Liver (tissue), 9 donors: ENCODE data around the gene TXNDC16. TPM values are rescaled to one million over a fixed set of nuclear protein-coding genes. Genes with fewer than 3 reads are reported as not detected.

Experiments used
- DNase-seq: peaks from one replicate; pipeline ENCODE4 v3.0.0-alpha.2; 2017; ENCODE audit warnings: low spot score
- H3K27ac ChIP-seq, 2 donors: one replicate each; pipeline ENCODE4 v1.7.0; 2013; ENCODE audit warnings: inconsistent platforms in 2 of 2, low read length in 2 of 2, control low read depth in 1 of 2, low read depth in 1 of 2, mild to moderate bottlenecking in 1 of 2
- H3K27me3 ChIP-seq, 4 donors: one replicate each; pipeline versions ENCODE4 v1.6.1 to v1.7.0; 2013; ENCODE audit warnings: low read length in 3 of 4, inconsistent platforms in 1 of 4, mild to moderate bottlenecking in 1 of 4, moderate library complexity in 1 of 4; ENCODE audit not compliant: control insufficient read depth in 4 of 4, insufficient read depth in 4 of 4
- H3K36me3 ChIP-seq, 4 donors: one replicate each; pipeline versions ENCODE4 v1.6.1 to v1.7.0; 2013; ENCODE audit warnings: low read length in 3 of 4, mild to moderate bottlenecking in 3 of 4, low read depth in 1 of 4, moderate library complexity in 1 of 4; ENCODE audit not compliant: control insufficient read depth in 4 of 4, insufficient read depth in 3 of 4
- H3K4me1 ChIP-seq, 4 donors: one replicate each; pipeline versions ENCODE4 v1.6.1 to v1.7.0; 2013; ENCODE audit warnings: low read length in 3 of 4, mild to moderate bottlenecking in 3 of 4, moderate library complexity in 1 of 4; ENCODE audit not compliant: control insufficient read depth in 4 of 4, insufficient read depth in 4 of 4
- H3K4me3 ChIP-seq, 3 donors: one replicate each; pipeline versions ENCODE4 v1.6.1 to v1.7.0; 2013; ENCODE audit warnings: low read length in 3 of 3, control low read depth in 1 of 3, low read depth in 1 of 3, mild to moderate bottlenecking in 1 of 3
- H3K9ac ChIP-seq, 2 donors: one replicate each; pipeline ENCODE4 v1.7.0; 2013; ENCODE audit warnings: low read length in 2 of 2, mild to moderate bottlenecking in 2 of 2, moderate library complexity in 2 of 2, control low read depth in 1 of 2, low read depth in 1 of 2
- H3K9me3 ChIP-seq, 4 donors: one replicate each; pipeline versions ENCODE4 v1.6.1 to v1.7.0; 2013; ENCODE audit warnings: low read length in 3 of 4; ENCODE audit not compliant: control insufficient read depth in 4 of 4
- ATF3 ChIP-seq: IDR thresholded peaks from 2 replicates; pipeline ENCODE4 v1.6.1; 2016; ENCODE audit warnings: antibody characterized with exemption
- CTCF ChIP-seq: fragments of 150-350 bp; IDR thresholded peaks from 2 replicates; pipeline ENCODE4 v1.5.1; 2017; ENCODE audit warnings: improper control_type of control experiment, low read depth, low read length; ENCODE audit not compliant: missing input control
- EGR1 ChIP-seq, 2 donors: IDR thresholded peaks; 2 replicates each; pipeline ENCODE4 v1.6.1; 2016 to 2018; ENCODE audit warnings: antibody characterized with exemption in 2 of 2, low read depth in 2 of 2
- FOXA1 ChIP-seq: IDR thresholded peaks from 2 replicates; pipeline ENCODE4 v1.6.1; 2016; ENCODE audit warnings: antibody characterized with exemption
- FOXA2 ChIP-seq: IDR thresholded peaks from 2 replicates; pipeline ENCODE4 v1.6.1; 2016; ENCODE audit warnings: antibody characterized with exemption
- GABPA ChIP-seq, 2 donors: IDR thresholded peaks in 1 of 2; conservative IDR thresholded peaks in 1 of 2; 2 replicates each; pipeline ENCODE4 v1.6.1; 2016; ENCODE audit warnings: antibody characterized with exemption in 2 of 2, mild to moderate bottlenecking in 1 of 2, moderate library complexity in 1 of 2
- HNF4A ChIP-seq, 2 donors: conservative IDR thresholded peaks; 2 replicates each; pipeline ENCODE4 v1.6.1; 2016; ENCODE audit warnings: antibody characterized with exemption in 2 of 2, mild to moderate bottlenecking in 2 of 2
- HNF4G ChIP-seq: IDR thresholded peaks from 2 replicates; pipeline ENCODE4 v1.6.1; 2016; ENCODE audit warnings: antibody characterized with exemption
- JUND ChIP-seq, 2 donors: IDR thresholded peaks; 2 replicates each; pipeline ENCODE4 v1.6.1; 2016; ENCODE audit warnings: antibody characterized with exemption in 2 of 2
- NR2F2 ChIP-seq: IDR thresholded peaks from 2 replicates; pipeline ENCODE4 v1.6.1; 2016; ENCODE audit warnings: antibody characterized with exemption
- RAD21 ChIP-seq, 2 donors: IDR thresholded peaks; 2 replicates each; pipeline ENCODE4 v1.6.1; 2016; ENCODE audit warnings: antibody characterized with exemption in 2 of 2, mild to moderate bottlenecking in 2 of 2
- REST ChIP-seq: IDR thresholded peaks from 2 replicates; pipeline ENCODE4 v1.6.1; 2016; ENCODE audit warnings: antibody characterized with exemption, mild to moderate bottlenecking
- RXRA ChIP-seq, 2 donors: IDR thresholded peaks; 2 replicates each; pipeline ENCODE4 v1.6.1; 2017 to 2018; ENCODE audit warnings: antibody characterized with exemption in 2 of 2, mild to moderate bottlenecking in 1 of 2
- SP1 ChIP-seq: IDR thresholded peaks from 2 replicates; pipeline ENCODE4 v1.6.1; 2018; ENCODE audit warnings: antibody characterized with exemption, mild to moderate bottlenecking
- TAF1 ChIP-seq: conservative IDR thresholded peaks from 2 replicates; pipeline ENCODE4 v1.6.1; 2016; ENCODE audit warnings: antibody characterized with exemption, mild to moderate bottlenecking
- YY1 ChIP-seq: IDR thresholded peaks from 2 replicates; pipeline ENCODE4 v1.6.1; 2016; ENCODE audit warnings: antibody characterized with exemption, mild to moderate bottlenecking
- WGBS: extraction: QIAGEN DNeasy Blood & Tissue Kit; methylation state at CpG from one replicate; pipeline ENCODE4 v1.1.7; 2013; 5-methylcytosine and 5-hydroxymethylcytosine counted together
- polyA plus RNA-seq, 2 donors: library from polyadenylated mRNA; stranded (reverse) in 1 of 2; unstranded in 1 of 2; fragments of 200-250 nt in 1 of 2; fragments of >200 nt in 1 of 2; fragmentation: Nextera tagmentation in 1 of 2; extraction: Ambion mirVana in 1 of 2; gene quantifications; one replicate each; pipeline versions ENCODE4 v1.2.1 to v1.2.3, GENCODE V29; 2013 to 2015
- total RNA-seq, 2 donors: library from RNA; depleted of rRNA; stranded (reverse); fragments of >200 nt; gene quantifications; one replicate each; pipeline ENCODE4 v1.2.3, GENCODE V29; 2014
- TF ChIP-seq, protein P1 (sequence below): IDR thresholded peaks from 2 replicates; pipeline ENCODE4 v1.6.1; 2016; ENCODE audit warnings: antibody characterized with exemption
- TF ChIP-seq, protein P2 (sequence below): IDR thresholded peaks from 2 replicates; pipeline ENCODE4 v1.6.1; 2016; ENCODE audit warnings: antibody characterized with exemption
- donor health status: healthy.
- donor health status: healthy.
- donor health status: healthy.
- donor health status: healthy.
- donor health status: healthy.

The TXNDC16 gene
- total and polyA plus RNA-seq, 4 donors: 2.0 to 16.2 (median 4.1) TPM

DNA sequence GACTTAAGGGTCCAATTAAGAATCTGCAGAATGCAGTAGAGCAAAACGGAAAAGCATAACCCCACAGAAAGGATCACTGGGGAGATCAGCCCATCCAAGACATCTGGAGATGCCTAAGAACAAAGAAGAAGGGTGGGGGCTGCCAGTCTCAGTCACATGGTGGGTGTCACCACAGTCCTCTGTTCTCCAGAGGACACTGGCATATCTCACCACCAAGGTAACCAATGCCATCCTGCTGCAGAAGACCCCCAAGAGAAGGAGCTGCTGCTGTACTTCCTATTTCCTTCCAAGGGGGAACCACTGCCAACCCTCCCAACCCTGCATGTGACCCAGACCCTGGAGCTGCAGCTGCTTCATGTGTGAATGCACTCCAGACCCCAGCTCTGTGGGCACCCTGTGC, 147.0 kb downstream of the TXNDC16 start:
- no peak overlapping the region for H3K4me3 ChIP-seq
- no peaks in the 10 kb centered on the region for H3K36me3 ChIP-seq
- no peaks in the 10 kb centered on the region for H3K9me3 ChIP-seq
- H3K4me1 ChIP-seq: no peaks in the 10 kb centered on the region
- H3K9ac ChIP-seq: no peak overlapping the region
- H3K27ac ChIP-seq: no peak overlapping the region
- 85% methylated on average over 1 of the region's 1 CpG for WGBS
- no peak for DNase-seq
- TF ChIP-seq, protein P1, sequence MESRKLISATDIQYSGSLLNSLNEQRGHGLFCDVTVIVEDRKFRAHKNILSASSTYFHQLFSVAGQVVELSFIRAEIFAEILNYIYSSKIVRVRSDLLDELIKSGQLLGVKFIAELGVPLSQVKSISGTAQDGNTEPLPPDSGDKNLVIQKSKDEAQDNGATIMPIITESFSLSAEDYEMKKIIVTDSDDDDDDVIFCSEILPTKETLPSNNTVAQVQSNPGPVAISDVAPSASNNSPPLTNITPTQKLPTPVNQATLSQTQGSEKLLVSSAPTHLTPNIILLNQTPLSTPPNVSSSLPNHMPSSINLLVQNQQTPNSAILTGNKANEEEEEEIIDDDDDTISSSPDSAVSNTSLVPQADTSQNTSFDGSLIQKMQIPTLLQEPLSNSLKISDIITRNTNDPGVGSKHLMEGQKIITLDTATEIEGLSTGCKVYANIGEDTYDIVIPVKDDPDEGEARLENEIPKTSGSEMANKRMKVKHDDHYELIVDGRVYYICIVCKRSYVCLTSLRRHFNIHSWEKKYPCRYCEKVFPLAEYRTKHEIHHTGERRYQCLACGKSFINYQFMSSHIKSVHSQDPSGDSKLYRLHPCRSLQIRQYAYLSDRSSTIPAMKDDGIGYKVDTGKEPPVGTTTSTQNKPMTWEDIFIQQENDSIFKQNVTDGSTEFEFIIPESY: no peak
- TF ChIP-seq FOXA1: no peak
- no peak for TF ChIP-seq GABPA (IDR thresholded peaks at IDR 0.05 in 1 of 2, conservative IDR thresholded peaks at IDR 0.05 in 1 of 2)
- no peaks in the 10 kb centered on the region for H3K27me3 ChIP-seq

GRCh38 chr14:52402812-52403526, 149.3 kb downstream of the TXNDC16 start:
- DNase-seq: no peak
- Histone ChIP-seq H3K27ac (no peak overlapping the region), H3K9ac (no peak overlapping the region), H3K4me1 (no peaks in the 10 kb centered on the region), H3K36me3 (no peaks in the 10 kb centered on the region), H3K4me3 (no peak overlapping the region), H3K27me3 (no peaks in the 10 kb centered on the region), H3K9me3 (no peaks in the 10 kb centered on the region)
- TF ChIP-seq TAF1: no peak
- TF ChIP-seq CTCF: no peak
- no peak for TF ChIP-seq YY1
- TF ChIP-seq, protein P1: no peak
- TF ChIP-seq RAD21 (IDR thresholded peaks at IDR 0.05): no peak
- TF ChIP-seq REST: no peak
- no peak for TF ChIP-seq SP1
- no peak for TF ChIP-seq GABPA (IDR thresholded peaks at IDR 0.05 in 1 of 2, conservative IDR thresholded peaks at IDR 0.05 in 1 of 2)
- TF ChIP-seq HNF4G: no peak
- TF ChIP-seq NR2F2: no peak
- no peak for TF ChIP-seq FOXA1
- TF ChIP-seq RXRA (IDR thresholded peaks at IDR 0.05): no peak
- TF ChIP-seq HNF4A (conservative IDR thresholded peaks at IDR 0.05): no peak
- no peak for TF ChIP-seq JUND (IDR thresholded peaks at IDR 0.05)
- TF ChIP-seq EGR1 (IDR thresholded peaks at IDR 0.05; ENCODE audit: low read depth in 2 of 2): no peak
- no peak for TF ChIP-seq FOXA2
- TF ChIP-seq, protein P2, sequence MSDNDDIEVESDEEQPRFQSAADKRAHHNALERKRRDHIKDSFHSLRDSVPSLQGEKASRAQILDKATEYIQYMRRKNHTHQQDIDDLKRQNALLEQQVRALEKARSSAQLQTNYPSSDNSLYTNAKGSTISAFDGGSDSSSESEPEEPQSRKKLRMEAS: no peak
- no peak for TF ChIP-seq ATF3
- 78% methylated on average over 4 of the region's 4 CpGs for WGBS
